Tibial artery (tissue), 4 donors: ENCODE results near the gene VAV2.

Source experiments
- DNase-seq, 2 donors: peaks; one replicate each; pipeline ENCODE4 v3.0.0-alpha.2; 2019
- H3K27ac ChIP-seq, 2 donors: fragments of 200-600 bp; sonication (generic) in 1 of 2; 1 replicate in 1 of 2; 2 replicates in 1 of 2; pipeline ENCODE4 v1.5.1; 2018 to 2019; ENCODE audit warnings: mild to moderate bottlenecking in 1 of 2
- H3K27me3 ChIP-seq, 2 donors: fragments of 200-600 bp; sonication (generic) in 1 of 2; one replicate each; pipeline versions ENCODE4 v1.5.1 to v1.6.0; 2016 to 2019
- H3K36me3 ChIP-seq, 3 donors: fragments of 200-600 bp; sonication (generic) in 2 of 3; one replicate each; pipeline ENCODE4 v1.5.1; 2016 to 2019; ENCODE audit warnings: mild to moderate bottlenecking in 2 of 3
- H3K4me1 ChIP-seq, 4 donors: fragments of 200-600 bp; sonication (generic) in 2 of 4; 1 replicate in 3 of 4; 2 replicates in 1 of 4; pipeline ENCODE4 v1.5.1; 2016 to 2019
- H3K4me3 ChIP-seq, 2 donors: fragments of 200-600 bp; sonication (generic) in 1 of 2; 1 replicate in 1 of 2; 2 replicates in 1 of 2; pipeline ENCODE4 v1.5.1; 2018 to 2019; ENCODE audit warnings: mild to moderate bottlenecking in 2 of 2
- H3K9me3 ChIP-seq, 3 donors: fragments of 200-600 bp; sonication (generic) in 1 of 3; one replicate each; pipeline ENCODE4 v1.5.1; 2016 to 2019
- intact Hi-C: fragments of 100-400 bp; cut with DNase I; formaldehyde crosslinking; loops from one replicate; pipeline ENCODE4 v1.15.0; 2023; ENCODE audit warnings: low total_unique reads
- TF ChIP-seq, protein P1 (sequence below), 2 experiments: fragments of 200-600 bp in 1 of 2; fragments of 450-650 bp in 1 of 2; IDR thresholded peaks; one replicate each; pipeline ENCODE4 v1.5.1; 2017 to 2019; ENCODE audit warnings: antibody characterized with exemption in 2 of 2, mild to moderate bottlenecking in 1 of 2, moderate library complexity in 1 of 2

VAV2 gene

DNA sequence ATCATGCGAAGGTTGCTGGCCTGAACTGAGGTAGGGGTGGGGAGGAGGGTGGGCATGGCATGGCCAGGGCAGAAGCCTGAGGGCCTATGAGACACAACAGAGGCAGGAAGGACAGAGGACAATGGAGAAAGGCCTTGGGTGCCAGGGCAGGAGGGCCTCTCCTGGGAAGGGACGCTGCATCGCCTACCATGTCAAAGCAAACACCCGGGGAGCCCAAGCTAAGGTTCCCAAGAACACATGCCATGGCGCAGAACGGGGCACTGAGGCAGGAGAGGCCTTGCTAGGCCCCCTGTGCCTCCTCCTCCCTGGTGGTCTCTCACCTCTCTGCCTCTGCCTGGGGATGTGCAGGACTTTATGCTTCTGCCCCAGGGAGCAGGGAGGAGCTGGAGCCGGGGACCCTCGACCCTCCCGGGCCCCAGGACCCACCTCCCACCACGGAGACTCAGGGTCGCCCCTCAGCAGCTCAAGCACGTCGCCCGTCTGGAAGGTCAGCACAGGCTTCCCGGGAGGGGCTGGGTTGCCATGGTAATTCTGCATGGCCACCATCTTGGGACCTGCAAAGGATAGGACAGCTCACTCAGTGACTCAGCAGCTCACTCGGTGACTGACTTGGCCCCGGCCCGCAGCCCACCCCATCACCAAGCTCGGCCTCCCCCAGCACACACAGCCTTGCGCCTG, 213.6 kb downstream of the VAV2 start:
- H3K27ac ChIP-seq = no peak overlapping the region
- TF ChIP-seq, protein P1, sequence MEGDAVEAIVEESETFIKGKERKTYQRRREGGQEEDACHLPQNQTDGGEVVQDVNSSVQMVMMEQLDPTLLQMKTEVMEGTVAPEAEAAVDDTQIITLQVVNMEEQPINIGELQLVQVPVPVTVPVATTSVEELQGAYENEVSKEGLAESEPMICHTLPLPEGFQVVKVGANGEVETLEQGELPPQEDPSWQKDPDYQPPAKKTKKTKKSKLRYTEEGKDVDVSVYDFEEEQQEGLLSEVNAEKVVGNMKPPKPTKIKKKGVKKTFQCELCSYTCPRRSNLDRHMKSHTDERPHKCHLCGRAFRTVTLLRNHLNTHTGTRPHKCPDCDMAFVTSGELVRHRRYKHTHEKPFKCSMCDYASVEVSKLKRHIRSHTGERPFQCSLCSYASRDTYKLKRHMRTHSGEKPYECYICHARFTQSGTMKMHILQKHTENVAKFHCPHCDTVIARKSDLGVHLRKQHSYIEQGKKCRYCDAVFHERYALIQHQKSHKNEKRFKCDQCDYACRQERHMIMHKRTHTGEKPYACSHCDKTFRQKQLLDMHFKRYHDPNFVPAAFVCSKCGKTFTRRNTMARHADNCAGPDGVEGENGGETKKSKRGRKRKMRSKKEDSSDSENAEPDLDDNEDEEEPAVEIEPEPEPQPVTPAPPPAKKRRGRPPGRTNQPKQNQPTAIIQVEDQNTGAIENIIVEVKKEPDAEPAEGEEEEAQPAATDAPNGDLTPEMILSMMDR (IDR thresholded peaks at IDR 0.05) = no peak
- H3K27me3 ChIP-seq = no peaks in the 10 kb centered on the region
- H3K4me1 ChIP-seq = peaks cover 0 to 8% (median 4%) of the 10 kb centered on the region in 4 donors
- no peak for DNase-seq
- peaks cover 0 to 13% (median 4%) of the 10 kb centered on the region in 3 donors for H3K9me3 ChIP-seq
- H3K36me3 ChIP-seq = peaks cover 9 to 71% (median 53%) of the 10 kb centered on the region in 3 donors
- H3K4me3 ChIP-seq = no peak overlapping the region
- intact Hi-C loops = no loop called here

DNA sequence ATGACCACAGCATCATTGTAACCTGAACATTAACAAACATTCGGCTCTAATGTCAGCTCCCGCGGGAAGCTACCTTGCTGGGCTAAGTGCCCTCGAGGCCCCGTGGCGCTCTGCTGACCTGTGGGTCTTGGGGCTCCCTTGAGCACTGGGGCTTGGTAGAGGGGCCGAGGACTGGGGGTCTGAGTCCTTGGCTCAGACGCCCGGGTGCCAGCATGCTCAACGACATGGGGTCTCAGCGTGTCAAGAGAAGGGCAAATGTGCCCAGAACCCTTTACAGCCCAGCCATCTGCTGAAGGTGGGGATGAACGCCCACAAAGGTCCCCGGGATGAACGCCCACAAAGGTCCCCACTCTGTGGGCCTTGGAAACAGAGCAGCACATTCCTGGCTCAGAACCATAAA, 214.3 kb downstream of the VAV2 start:
- peaks cover 0 to 8% (median 4%) of the 10 kb centered on the region in 4 donors for H3K4me1 ChIP-seq
- no peak for DNase-seq

DNA sequence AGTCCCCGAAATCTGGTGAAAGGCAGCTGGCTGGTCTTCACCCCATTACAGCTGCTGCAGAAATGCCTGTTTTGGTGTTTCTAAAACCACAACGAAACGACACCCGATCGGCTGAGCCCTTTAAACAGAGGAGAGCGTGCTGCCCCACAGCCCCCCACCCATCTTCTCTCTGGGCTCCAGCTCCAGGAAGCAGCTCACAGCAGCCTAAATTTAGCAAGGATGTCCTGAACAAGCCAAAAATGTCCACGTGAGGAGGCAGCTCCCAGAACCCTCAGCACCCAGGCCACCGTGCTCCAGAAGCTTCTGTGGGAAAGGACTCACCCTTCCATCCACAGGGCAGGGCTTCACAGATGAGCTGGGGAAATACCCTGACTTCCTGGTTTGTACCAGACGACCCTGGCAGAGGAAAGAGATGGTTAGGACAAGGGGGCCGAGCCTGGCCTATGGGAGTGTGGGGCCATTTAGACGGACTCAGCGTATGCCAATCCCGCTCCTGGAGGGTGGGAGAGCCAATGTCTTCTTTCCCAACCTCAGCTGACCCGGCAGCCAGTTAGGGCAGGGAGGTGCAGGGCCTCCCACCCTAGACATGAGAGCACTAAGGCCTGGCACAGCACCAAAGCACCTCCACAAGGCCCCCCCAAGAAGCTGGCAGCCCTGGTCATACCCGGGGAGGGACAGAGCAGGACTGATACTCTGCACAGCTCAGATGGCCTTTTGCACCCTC, 214.9 kb downstream of the VAV2 start:
- Histone ChIP-seq H3K4me3 (no peak overlapping the region), H3K27ac (no peak overlapping the region), H3K27me3 (no peaks in the 10 kb centered on the region), H3K4me1 (peaks cover 0 to 8% (median 3%) of the 10 kb centered on the region in 4 donors), H3K36me3 (peaks cover 9 to 75% (median 54%) of the 10 kb centered on the region in 3 donors), H3K9me3 (peaks cover 0 to 13% (median 4%) of the 10 kb centered on the region in 3 donors)
- intact Hi-C loops = no loop called here
- no peak for DNase-seq
- TF ChIP-seq, protein P1 (IDR thresholded peaks at IDR 0.05) = no peak

More for the DNA sequence above, 214.3 kb downstream of the VAV2 start:
- Histone ChIP-seq H3K36me3 (peaks cover 9 to 70% (median 54%) of the 10 kb centered on the region in 3 donors), H3K4me3 (no peak overlapping the region), H3K27me3 (no peaks in the 10 kb centered on the region), H3K27ac (no peak overlapping the region), H3K9me3 (peaks cover 0 to 13% (median 4%) of the 10 kb centered on the region in 3 donors)
- TF ChIP-seq, protein P1 (IDR thresholded peaks at IDR 0.05) = no peak
- intact Hi-C loops = no loop called here

DNA sequence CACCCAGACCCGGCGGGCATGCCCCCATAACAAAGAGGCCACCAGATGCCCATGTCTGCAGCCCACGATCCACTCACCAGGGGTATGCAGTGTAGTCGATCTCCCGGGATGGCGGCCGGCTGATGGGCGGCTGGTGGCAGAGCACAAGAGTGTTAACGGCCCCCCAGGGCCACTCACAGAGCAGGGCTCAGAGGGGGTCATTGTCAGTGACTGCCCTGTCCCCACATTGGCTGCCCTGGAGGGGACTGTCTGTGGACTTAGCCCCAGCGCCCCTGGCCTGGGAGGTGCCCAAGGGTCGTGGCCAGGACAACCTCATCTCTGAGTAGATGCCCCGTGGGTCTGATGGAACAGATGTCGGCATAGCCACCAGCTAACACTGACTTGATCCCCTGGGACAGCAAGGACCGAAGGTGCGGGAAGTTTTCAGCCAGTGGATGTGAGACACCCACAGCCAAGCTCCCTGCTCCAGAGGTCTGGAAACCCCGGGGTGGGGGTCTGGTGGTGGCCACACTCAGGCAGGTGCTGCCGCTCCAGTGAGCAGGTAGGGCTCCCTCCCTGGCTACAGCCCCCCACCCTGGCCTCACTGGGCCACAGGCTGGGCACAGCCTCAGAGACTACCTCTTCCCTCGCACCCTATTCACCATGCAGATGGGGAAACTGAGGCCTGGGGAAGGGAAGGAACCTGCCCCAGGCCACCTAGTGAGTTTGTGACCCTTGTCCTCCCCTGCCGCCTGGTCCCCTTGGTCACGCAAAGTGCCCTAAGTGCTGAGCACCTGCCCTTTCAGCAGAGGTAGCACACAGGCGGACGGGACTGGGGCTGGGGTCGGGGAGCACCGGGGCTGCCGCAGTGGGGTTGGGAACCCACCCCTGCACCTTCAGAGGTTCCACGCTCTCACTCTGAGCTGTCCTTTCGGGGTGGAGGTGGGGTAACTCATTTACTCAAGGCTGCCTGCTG, 215.9 kb downstream of the VAV2 start:
- Histone ChIP-seq H3K27me3 (no peaks in the 10 kb centered on the region), H3K4me1 (peaks cover 0 to 8% (median 2%) of the 10 kb centered on the region in 4 donors), H3K36me3 (peaks cover 9 to 85% (median 57%) of the 10 kb centered on the region in 3 donors), H3K27ac (no peak overlapping the region), H3K4me3 (no peak overlapping the region), H3K9me3 (peaks cover 0 to 13% (median 4%) of the 10 kb centered on the region in 3 donors)
- TF ChIP-seq, protein P1 (IDR thresholded peaks at IDR 0.05) = no peak
- intact Hi-C loops = no loop called here
- DNase-seq = peak in 1 of 2 donors; percentile 13

DNA sequence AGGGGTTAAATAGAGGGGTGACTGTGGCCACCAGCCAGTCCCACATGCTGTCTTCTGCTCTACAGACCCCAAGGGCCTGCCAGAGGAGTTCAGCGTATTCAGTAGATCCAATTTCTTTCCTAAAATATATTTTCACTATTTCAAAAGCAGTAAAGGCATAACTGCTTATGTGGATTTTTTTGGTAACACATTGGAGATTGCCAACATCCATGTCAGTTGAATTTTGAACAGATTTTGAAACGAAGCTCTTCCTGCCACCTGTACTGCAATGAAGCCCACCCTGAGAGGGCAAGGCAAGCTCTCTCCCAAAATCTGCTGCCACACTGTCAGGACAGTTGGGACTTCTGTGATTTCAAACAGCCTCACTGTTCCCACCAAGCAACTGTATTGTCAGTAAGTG, 216.8 kb downstream of the VAV2 start:
- no peak for DNase-seq
- Histone ChIP-seq H3K27me3 (no peaks in the 10 kb centered on the region), H3K4me1 (peaks cover 0 to 8% (median 2%) of the 10 kb centered on the region in 4 donors), H3K4me3 (no peak overlapping the region), H3K9me3 (peaks cover 0 to 13% (median 4%) of the 10 kb centered on the region in 3 donors), H3K27ac (no peak overlapping the region), H3K36me3 (peaks cover 9 to 93% (median 58%) of the 10 kb centered on the region in 3 donors)
- TF ChIP-seq, protein P1 (IDR thresholded peaks at IDR 0.05) = no peak
- intact Hi-C loops = no loop called here
